ENCODE data around the gene OR6C75. TPM values are rescaled to one million over a fixed set of nuclear protein-coding genes. Genes with fewer than 3 reads are reported as not detected.

OR6C75 gene
- not detected in 2 replicates for total RNA-seq

GRCh38 chr12:55362675-55363074 lies at the start of gene OR6C75:
OR6C75 (plus strand) TSS chr12:55362975; CDS start chr12:55365111, 2,136 bp downstream.

GRCh38 chr12:55314043-55314442 lies 48.7 kb upstream of the OR6C75 start, which contains the start of gene OR6C1:
OR6C1 (plus strand) TSS chr12:55314343; CDS start chr12:55320600, 6,257 bp downstream.

GRCh38 chr12:55330446-55330845 lies 32.3 kb upstream of the OR6C75 start, which contains the start of gene OR6C3:
OR6C3 (plus strand) TSS chr12:55330746; CDS start chr12:55331701, 955 bp downstream.

GRCh38 chr12:55400229-55400628 lies 37.5 kb downstream of the OR6C75 start, which contains the start of gene OR6C65:
OR6C65 (plus strand) TSS chr12:55400529; CDS start chr12:55400529, 0 bp downstream.

Other genes starting within 250 kb of the OR6C75 start
- not detected in 2 replicates for gene OR9K2, start 236.6 kb upstream of the OR6C75 start, total RNA-seq
- not detected in 2 replicates for gene OR10A7, start 141.9 kb upstream of the OR6C75 start, total RNA-seq
- gene OR6C74, start 118.4 kb upstream of the OR6C75 start, total RNA-seq: not detected in 2 replicates
- not detected in 2 replicates for gene OR6C6, start 66.4 kb upstream of the OR6C75 start, total RNA-seq
- not detected in 2 replicates for gene OR6C1, start 48.6 kb upstream of the OR6C75 start, total RNA-seq
- gene OR6C3, start 32.2 kb upstream of the OR6C75 start, total RNA-seq: not detected in 2 replicates
- gene OR6C65, start 37.6 kb downstream of the OR6C75 start, total RNA-seq: not detected in 2 replicates
- gene OR6C76, start 63.3 kb downstream of the OR6C75 start, total RNA-seq: not detected in 2 replicates
- not detected in 2 replicates for gene OR6C2, start 81.1 kb downstream of the OR6C75 start, total RNA-seq
- gene OR6C70, start 107.2 kb downstream of the OR6C75 start, total RNA-seq: not detected in 2 replicates
- gene OR6C68, start 129.4 kb downstream of the OR6C75 start, total RNA-seq: not detected in 2 replicates
- gene OR6C4, start 186.6 kb downstream of the OR6C75 start, total RNA-seq: not detected in 2 replicates
- gene OR2AP1, start 209.5 kb downstream of the OR6C75 start, total RNA-seq: not detected in 2 replicates

All from dermis lymphatic vessel endothelial cell (primary cell).